Choroid plexus epithelial cell (primary cell): ENCODE measurements around the gene PPP1R7.
"Not testable (repeated sequence)": the region's sequence is repeated elsewhere in the genome, so short reads cannot be mapped to it uniquely, and the experiment has no call there.

ENCODE experiments used
- DNase-seq: peaks from one replicate; pipeline ENCODE4 v3.0.0-alpha.2; 2010; ENCODE audit warnings: low read depth
- H3K4me3 ChIP-seq: 2 replicates; pipeline ENCODE4 v1.5.1; 2011; ENCODE audit warnings: low read depth, mild to moderate bottlenecking, control low read depth, low read length, moderate library complexity
- TF ChIP-seq, protein P1 (sequence below): conservative IDR thresholded peaks from 2 replicates; pipeline ENCODE4 v1.5.1; 2011; ENCODE audit warnings: low read depth, mild to moderate bottlenecking, control low read depth, inconsistent platforms, low read length, moderate library complexity

The PPP1R7 gene, protein sequence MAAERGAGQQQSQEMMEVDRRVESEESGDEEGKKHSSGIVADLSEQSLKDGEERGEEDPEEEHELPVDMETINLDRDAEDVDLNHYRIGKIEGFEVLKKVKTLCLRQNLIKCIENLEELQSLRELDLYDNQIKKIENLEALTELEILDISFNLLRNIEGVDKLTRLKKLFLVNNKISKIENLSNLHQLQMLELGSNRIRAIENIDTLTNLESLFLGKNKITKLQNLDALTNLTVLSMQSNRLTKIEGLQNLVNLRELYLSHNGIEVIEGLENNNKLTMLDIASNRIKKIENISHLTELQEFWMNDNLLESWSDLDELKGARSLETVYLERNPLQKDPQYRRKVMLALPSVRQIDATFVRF

DNA sequence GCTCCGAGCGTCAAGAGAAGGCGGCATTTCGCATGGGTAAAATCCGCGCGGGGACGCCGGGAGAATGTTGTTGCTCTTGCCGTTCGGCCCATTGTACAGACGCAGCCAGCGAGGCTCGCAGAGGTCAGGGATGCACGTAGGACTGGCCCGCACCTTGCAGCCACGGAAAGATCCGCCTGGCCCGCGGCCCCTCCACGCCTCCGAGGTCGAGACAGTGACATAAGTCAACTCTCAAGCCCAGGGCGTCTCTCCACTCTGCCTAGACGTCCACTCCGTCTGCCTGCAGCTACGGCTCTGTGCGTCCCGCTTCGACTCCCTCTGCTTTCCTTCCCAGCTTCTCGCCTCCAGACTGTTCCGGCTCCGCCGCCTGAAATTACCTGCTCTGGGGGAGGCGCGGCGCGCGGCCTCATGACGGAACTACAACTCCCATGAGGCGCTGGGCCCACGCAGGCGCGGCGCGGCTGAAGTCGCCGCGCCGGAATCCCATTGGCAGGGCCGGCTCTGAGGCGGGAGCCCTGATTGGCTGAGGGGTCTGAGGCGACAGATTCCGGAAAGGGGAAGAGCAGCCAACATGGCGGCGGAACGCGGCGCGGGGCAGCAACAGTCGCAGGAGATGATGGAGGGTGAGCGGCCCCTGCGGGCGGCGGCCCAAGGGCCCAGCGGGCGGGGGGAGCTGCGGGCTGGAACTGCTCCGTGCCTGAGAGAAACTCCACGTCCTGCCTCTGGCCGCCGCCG lies at the start of gene PPP1R7:
Gene PPP1R7, plus strand, starts transcription at position 543 of the 735 bp plus-strand sequence. Its CDS starts 29 bp downstream, at position 572.
- TF ChIP-seq, protein P1, sequence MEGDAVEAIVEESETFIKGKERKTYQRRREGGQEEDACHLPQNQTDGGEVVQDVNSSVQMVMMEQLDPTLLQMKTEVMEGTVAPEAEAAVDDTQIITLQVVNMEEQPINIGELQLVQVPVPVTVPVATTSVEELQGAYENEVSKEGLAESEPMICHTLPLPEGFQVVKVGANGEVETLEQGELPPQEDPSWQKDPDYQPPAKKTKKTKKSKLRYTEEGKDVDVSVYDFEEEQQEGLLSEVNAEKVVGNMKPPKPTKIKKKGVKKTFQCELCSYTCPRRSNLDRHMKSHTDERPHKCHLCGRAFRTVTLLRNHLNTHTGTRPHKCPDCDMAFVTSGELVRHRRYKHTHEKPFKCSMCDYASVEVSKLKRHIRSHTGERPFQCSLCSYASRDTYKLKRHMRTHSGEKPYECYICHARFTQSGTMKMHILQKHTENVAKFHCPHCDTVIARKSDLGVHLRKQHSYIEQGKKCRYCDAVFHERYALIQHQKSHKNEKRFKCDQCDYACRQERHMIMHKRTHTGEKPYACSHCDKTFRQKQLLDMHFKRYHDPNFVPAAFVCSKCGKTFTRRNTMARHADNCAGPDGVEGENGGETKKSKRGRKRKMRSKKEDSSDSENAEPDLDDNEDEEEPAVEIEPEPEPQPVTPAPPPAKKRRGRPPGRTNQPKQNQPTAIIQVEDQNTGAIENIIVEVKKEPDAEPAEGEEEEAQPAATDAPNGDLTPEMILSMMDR = no peak
- H3K4me3 ChIP-seq = peak within 1 kb of the TSS; percentile 88
- peak; percentile 95 for DNase-seq

DNA sequence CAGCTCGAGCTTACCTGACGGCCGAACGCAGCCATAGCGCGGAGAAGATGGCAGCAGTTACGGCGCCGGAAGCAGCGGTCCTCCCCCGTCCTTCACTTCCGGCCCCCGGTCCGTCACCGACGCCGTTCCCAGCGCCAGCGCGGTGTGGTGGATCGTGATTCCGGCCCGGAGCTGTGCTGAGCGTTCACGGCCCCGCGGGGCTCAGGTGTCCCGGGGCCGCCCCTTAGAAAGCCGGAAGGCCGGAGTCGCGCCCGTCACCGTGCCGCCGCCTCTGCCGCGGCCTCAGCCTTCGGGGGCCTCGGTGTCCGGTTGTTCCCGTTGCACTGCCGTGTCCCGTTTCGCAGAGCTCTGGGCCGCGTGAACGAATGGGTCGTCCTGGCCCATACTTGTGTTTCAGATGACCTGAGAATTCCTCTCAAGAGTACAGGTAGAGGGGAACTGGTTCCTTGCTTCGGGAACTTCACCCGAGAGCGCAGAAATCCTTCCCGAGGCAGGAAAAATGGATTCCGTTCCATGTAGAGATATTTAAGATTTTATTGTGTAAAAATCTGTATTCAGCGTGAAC lies 47.9 kb upstream of the PPP1R7 start, which contains the start of gene MTERF4:
Gene MTERF4, minus strand, starts transcription at position 49 of the 565 bp plus-strand sequence. Its CDS starts 14 bp downstream, at position 35.
- peak within 1 kb of the TSS; percentile 96 for H3K4me3 ChIP-seq
- TF ChIP-seq, protein P1 = no peak
- DNase-seq = peak; percentile 80

DNA sequence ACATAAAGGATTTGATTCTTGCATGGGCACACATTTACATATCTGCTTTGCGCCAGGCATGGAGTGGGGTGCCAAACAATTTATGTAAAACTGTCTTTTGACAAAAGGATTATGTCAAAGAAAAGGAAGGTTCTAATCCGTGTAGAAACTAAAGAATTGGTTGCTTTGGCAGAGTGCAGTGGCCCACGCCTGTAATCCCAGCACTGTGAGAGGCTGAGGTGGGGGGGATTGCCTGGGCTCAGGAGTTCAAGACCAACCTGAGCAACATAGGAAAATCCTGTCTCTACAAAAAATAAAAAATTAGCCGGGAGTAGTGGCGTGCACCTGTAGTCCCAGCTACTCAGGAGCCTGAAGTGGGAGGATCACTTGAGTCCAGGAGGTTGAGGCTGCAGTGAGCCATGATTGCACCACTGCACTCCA lies 47.1 kb upstream of the PPP1R7 start:
- peak overlapping the region; percentile 96 for H3K4me3 ChIP-seq
- TF ChIP-seq, protein P1 = no peak
- DNase-seq = no peak

DNA sequence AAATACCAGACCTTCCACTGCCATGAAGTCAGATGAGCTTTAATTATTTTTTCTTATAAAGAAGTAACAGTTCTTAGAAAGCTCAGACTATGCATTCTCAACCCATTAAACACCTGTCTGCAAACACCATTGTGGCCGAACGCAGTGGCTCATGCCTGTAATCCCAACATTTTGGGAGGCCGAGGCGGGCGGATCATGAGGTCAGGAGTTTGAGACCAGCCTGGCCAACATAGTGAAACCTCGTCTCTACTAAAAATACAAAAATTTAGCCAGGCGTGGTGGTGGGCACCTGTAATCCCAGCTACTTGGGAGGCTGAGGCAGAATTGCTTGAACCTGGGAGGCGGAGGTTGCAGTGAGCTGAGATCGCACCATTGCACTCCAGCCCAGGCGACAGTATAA lies 45.7 kb upstream of the PPP1R7 start:
- not testable (repeated sequence) for H3K4me3 ChIP-seq, DNase-seq

DNA sequence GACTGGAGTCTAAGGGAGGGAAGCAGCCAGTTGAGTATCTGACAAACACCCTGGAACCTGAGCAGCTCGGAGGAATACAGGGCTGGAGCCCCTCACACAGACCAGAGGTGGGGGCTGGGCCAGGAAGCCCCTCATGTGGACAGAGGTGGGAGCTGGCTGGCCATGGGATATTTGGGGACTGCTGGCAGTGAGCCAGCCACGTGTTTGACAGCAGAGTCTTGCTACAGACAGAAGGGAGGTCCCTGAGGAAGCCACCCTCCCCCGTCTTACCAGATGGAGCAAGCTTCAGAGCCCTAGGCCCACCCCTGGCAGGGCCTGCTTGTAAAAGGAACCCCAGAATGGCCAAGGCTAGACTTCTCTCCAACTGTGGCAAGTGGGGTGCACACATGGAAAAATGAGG lies 44.6 kb upstream of the PPP1R7 start:
- TF ChIP-seq, protein P1 = no peak
- no peak for DNase-seq
- no peak overlapping the region for H3K4me3 ChIP-seq

DNA sequence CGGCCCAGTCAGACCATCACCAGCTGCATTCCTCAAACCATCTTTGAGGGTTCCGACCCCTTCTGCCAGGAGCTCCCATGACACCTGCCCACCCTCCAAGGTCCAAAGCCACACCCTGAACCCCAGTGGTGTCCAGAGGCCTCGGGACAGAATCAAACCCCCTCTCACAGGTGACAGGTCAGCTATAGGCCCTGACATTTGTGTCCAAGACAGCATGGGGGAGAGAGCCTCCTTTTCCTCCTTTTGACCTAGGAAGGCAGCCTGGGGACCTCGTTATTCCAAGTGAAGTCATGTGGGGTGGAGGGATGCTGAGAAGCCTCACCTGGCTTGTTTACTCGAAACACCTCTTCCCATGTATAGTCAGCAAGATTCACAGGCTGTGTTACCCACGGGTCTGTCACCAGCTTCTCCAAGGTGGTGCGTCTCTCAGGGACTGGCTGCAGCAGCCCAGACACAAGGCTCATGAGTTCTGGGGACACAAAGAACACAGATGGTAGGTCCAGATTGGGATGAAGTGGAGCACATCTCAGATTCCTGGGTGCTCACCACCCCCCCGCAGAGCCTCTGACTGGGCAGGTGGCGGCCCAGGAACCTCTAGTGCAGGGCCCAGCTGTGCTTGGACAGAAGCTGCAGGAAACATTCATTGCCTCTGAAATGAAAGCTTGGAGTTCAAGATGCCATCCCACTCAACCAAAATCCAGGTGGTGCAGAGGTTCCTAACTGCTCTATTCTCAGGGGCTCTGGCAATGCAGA lies 43.1 kb upstream of the PPP1R7 start:
- DNase-seq = no peak
- TF ChIP-seq, protein P1 = no peak
- H3K4me3 ChIP-seq = no peak overlapping the region
